Testis (tissue), 2 donors: ENCODE measurements around the gene KLHL22.
"Not testable (repeated sequence)": the region's sequence is repeated elsewhere in the genome, so short reads cannot be mapped to it uniquely, and the experiment has no call there.

ENCODE experiments used
- CTCF ChIP-seq, 3 experiments: fragments of 450-650 bp in 2 of 3; fragments of 200-600 bp in 1 of 3; sonication (generic) in 1 of 3; IDR thresholded peaks; one replicate each; pipeline ENCODE4 v1.5.1; 2016 to 2019; ENCODE audit warnings: antibody characterized with exemption in 3 of 3, mild to moderate bottlenecking in 2 of 3, moderate library complexity in 1 of 3
- POLR2A ChIP-seq: fragments of 450-650 bp; IDR thresholded peaks from one replicate; pipeline ENCODE4 v1.6.1; 2017; ENCODE audit warnings: antibody characterized with exemption, mild to moderate bottlenecking, moderate library complexity

- not testable (repeated sequence) for TF ChIP-seq CTCF (IDR thresholded peaks at IDR 0.05); POLR2A
Observed at GRCh38 chr22:20538875-20539274, 43.3 kb upstream of the KLHL22 start.
